ENCODE data around the gene EBI3.
"Not testable (repeated sequence)": the region's sequence is repeated elsewhere in the genome, so short reads cannot be mapped to it uniquely, and the experiment has no call there.

The EBI3 gene

GRCh38 chr19:4286141-4286540 is 56.8 kb downstream of the EBI3 start:
- not testable (repeated sequence) for H3K9me3 ChIP-seq (ENCODE audit: control insufficient read depth in 5 of 5, low read length in 5 of 5); H3K4me3 ChIP-seq (ENCODE audit: low read depth in 1 of 5, low read length in 5 of 5); H3K36me3 ChIP-seq (ENCODE audit: control insufficient read depth in 5 of 5, insufficient read depth in 5 of 5, low read length in 5 of 5); H3K4me1 ChIP-seq (ENCODE audit: control insufficient read depth in 5 of 5, insufficient read depth in 5 of 5, low read length in 5 of 5); H3K9ac ChIP-seq (ENCODE audit: low read length in 5 of 5); H3K27ac ChIP-seq (ENCODE audit: low read depth, low read length)
- peaks cover 7 to 31% (median 15%) of the 10 kb centered on the region in 5 donors for H3K27me3 ChIP-seq (ENCODE audit: control insufficient read depth in 5 of 5, insufficient read depth in 4 of 5, low read length in 5 of 5)
